HAP-1 (cell line): ENCODE results near the gene SNX15.

Source experiments
- DNase-seq, 2 experiments: peaks; one replicate each; pipeline ENCODE4 v3.0.0-alpha.2; 2016 to 2020; ENCODE audit warnings: low spot score in 2 of 2
- H3K27me3 ChIP-seq: fragments of 250-450 bp; sonication (Bioruptor Pico); 2 replicates; pipeline ENCODE4 v1.5.1; 2020; ENCODE audit warnings: low read depth, mild to moderate bottlenecking, moderate library complexity
- H3K36me3 ChIP-seq: fragments of 250-450 bp; sonication (Bioruptor Pico); replicated peaks from 2 replicates; pipeline ENCODE4 v1.5.1; 2020; ENCODE audit warnings: mild to moderate bottlenecking
- H3K4me1 ChIP-seq: fragments of 250-450 bp; sonication (Bioruptor Pico); 2 replicates; pipeline ENCODE4 v1.5.1; 2020; ENCODE audit warnings: mild to moderate bottlenecking
- H3K4me3 ChIP-seq: fragments of 250-450 bp; sonication (Bioruptor Pico); 2 replicates; pipeline ENCODE4 v1.5.1; 2020; ENCODE audit warnings: mild to moderate bottlenecking, moderate library complexity
- H3K9me3 ChIP-seq: fragments of 250-450 bp; sonication (Bioruptor Pico); 2 replicates; pipeline ENCODE4 v1.5.1; 2020; ENCODE audit warnings: mild to moderate bottlenecking, moderate library complexity
- in situ Hi-C: fragments of 300-500 bp; cut with MboI; formaldehyde crosslinking; loops from 3 replicates; pipeline ENCODE4 v1.14.3; 2020; ENCODE audit warnings: low sequenced_read_pairs, inconsistent platforms, mixed read lengths

SNX15 gene

DNA sequence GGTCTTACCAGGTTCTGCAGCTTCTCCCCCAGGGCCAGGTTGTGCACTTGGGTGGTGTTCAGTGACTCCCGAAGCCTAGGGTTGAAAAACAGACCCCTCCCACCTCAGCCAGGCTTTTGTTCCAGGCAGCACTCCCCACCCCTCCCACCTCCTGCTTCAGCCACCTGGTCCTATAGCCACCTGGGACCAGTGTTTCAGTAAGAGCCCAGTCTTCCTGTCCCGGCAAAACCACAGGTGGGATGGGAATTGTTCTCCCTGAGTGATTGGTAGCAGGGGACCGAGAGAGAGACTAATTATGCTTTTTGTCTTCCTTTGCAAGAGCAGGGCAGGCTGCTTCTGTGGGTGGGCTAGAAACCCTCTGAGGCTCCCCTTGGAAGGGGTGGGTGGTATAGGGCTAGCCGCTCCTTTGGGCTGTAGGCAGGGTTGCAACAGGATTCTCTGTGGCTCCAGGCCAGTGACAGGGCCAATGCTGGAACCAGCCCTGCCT lies 39.6 kb downstream of the SNX15 start:
- H3K27me3 ChIP-seq: no peaks in the 10 kb centered on the region
- no peaks in the 10 kb centered on the region for H3K36me3 ChIP-seq
- no peak for DNase-seq
- no peaks in the 10 kb centered on the region for H3K4me1 ChIP-seq
- no peaks in the 10 kb centered on the region for H3K9me3 ChIP-seq
- no peak overlapping the region for H3K4me3 ChIP-seq
- in situ Hi-C loops: no loop called here

DNA sequence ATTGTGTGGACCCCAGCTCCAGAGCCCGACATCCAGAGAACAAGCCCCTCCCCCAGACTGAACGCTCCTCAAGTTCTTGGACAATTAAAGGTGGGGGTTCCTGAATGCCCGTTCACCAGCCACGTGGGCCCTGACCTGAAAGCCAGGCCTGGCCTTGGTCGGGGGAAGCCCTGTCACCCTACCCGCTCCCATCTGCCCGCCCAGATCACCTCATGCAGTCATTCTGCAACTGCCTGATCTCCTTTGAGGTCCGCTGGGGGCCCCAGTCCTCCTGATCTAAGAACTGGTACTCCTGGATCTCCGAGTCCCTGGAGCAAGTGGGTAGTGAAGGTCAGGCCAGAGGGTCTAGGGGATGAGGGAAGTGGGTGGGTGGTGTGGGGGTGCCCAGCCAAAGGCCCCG lies 40.2 kb downstream of the SNX15 start:
- no peaks in the 10 kb centered on the region for H3K27me3 ChIP-seq
- in situ Hi-C loops: no loop called here
- no peaks in the 10 kb centered on the region for H3K9me3 ChIP-seq
- H3K36me3 ChIP-seq: no peaks in the 10 kb centered on the region
- H3K4me3 ChIP-seq: no peak overlapping the region
- H3K4me1 ChIP-seq: no peaks in the 10 kb centered on the region
- DNase-seq: no peak

GRCh38 chr11:65069217-65069616 lies 42.0 kb downstream of the SNX15 start:
- no peak for DNase-seq
- in situ Hi-C loops: no loop called here
- H3K4me3 ChIP-seq: no peak overlapping the region

DNA sequence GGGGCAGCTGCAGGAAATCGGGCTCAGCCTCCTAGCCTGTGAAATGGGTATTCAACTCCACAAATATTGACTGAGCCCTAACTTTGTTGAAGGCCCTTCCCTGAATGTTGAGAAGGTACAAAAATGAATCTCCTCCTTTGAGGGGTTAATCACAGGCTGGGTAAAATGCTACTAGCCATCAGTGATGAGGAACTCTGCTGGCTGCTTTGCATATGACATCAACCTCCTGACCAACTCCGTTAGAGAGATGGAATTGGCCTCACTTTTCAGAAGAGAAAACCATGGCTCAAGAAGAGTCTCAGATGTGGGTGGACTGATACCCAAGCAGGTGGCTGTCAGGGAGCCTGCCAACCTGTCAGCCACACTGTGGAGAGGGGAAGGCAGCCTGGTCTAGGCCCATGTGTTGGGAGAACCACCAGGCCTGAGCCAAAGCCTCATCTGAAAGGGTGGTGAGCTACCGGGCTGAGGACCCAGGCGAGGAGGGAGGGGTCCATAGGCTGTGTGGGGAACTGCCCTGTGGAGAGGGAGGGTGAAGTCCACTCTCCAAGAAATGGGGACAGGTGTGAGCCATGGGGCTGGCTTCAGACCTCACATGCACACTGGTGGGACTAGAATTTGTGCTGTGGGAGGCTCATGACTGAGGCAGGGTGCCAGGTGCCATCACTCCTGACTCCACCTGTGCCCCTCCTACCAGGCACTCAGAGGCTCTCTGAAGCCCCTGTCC lies 44.8 kb downstream of the SNX15 start:
- in situ Hi-C loops: no loop called here
- no peak overlapping the region for H3K4me3 ChIP-seq
- no peaks in the 10 kb centered on the region for H3K27me3 ChIP-seq
- no peak for DNase-seq
- no peaks in the 10 kb centered on the region for H3K9me3 ChIP-seq
- H3K36me3 ChIP-seq: peaks cover 16% of the 10 kb centered on the region
- H3K4me1 ChIP-seq: no peaks in the 10 kb centered on the region

More at GRCh38 chr11:65069217-65069616, 42.0 kb downstream of the SNX15 start:
- no peaks in the 10 kb centered on the region for H3K36me3 ChIP-seq
- no peaks in the 10 kb centered on the region for H3K4me1 ChIP-seq
- H3K9me3 ChIP-seq: no peaks in the 10 kb centered on the region
- H3K27me3 ChIP-seq: no peaks in the 10 kb centered on the region

DNA sequence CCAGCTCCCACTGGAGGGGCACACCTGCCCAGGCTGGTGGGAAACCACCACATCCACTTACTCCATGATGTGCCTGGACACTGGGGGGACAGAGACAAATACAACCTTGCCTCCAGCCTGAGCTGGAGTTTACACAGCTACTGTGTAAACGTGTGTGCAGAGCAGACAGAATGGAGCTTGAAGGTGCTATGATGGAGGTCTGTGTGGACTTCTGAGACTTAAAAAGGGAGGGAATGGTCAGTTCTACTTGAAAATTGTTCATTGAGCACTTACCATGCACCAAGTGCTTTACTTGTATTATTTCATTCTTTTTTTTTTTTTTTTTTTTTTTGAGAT lies 45.4 kb downstream of the SNX15 start:
- H3K9me3 ChIP-seq: no peaks in the 10 kb centered on the region
- peaks cover 21% of the 10 kb centered on the region for H3K36me3 ChIP-seq
- no peaks in the 10 kb centered on the region for H3K4me1 ChIP-seq
- H3K27me3 ChIP-seq: no peaks in the 10 kb centered on the region
- in situ Hi-C loops: no loop called here
- H3K4me3 ChIP-seq: no peak overlapping the region
- DNase-seq: no peak

- Histone ChIP-seq H3K27me3 (no peaks in the 10 kb centered on the region), H3K9me3 (no peaks in the 10 kb centered on the region), H3K4me3 (no peak overlapping the region), H3K4me1 (peaks cover under 1% of the 10 kb centered on the region; the same call in 1 of the 2 replicates), H3K36me3 (peaks cover 66% of the 10 kb centered on the region)
- in situ Hi-C loops: no loop called here
- peak in 1 of 2 experiments; percentile 31 for DNase-seq
Observed at GRCh38 chr11:65077451-65077850, 50.2 kb downstream of the SNX15 start.

DNA sequence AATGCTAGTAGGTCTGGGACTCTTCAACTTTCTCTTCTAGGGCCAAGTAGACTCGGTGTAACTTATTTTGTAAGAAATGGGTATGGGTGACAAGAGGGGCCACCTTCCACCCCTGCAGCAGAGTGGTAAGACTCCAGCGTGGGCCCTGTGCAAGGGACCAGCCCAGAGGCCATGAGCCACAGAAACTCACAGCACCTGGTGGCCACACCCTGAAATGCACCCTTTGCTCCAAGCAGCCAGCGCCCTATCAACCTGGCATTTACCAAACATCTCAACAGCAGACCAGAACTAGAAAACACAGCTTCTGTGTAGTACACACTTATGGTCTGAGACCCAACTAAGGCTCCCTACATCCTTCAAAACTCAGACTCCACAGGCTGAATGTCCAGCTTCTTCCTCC lies 50.9 kb downstream of the SNX15 start:
- Histone ChIP-seq H3K36me3 (peaks cover 72% of the 10 kb centered on the region), H3K4me3 (no peak overlapping the region), H3K9me3 (no peaks in the 10 kb centered on the region), H3K27me3 (no peaks in the 10 kb centered on the region), H3K4me1 (peaks cover 6% of the 10 kb centered on the region)
- in situ Hi-C loops: no loop called here
- DNase-seq: peak in 1 of 2 experiments; percentile 76

DNA sequence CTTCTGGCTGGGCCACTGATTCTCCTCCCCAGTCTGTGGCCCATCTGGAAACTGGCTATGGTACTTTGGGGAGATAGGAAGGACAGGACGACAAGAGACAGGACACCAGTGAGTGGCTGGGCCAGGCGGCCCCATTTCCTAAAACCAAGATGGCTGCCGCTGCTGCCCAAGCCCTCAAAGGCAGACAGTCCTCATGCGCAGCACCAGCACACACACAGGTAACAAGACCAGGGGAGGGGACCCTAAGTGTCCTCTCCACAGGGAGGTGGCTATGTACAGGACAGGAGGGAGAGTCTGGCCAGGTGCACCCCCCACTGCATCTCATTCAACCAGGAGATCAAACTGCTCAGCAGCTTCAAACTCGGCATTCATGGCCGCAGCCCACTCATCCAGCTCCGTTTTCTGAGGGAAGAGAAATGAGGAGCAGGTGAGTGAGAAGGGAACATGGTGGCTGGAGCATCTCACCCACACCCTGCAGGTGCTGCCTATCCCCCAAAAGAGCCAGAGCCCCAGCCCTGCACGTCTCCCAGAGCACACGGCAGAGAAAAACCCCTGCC lies 51.6 kb downstream of the SNX15 start:
- H3K4me1 ChIP-seq: peaks cover 6% of the 10 kb centered on the region
- no peak overlapping the region for H3K4me3 ChIP-seq
- no peaks in the 10 kb centered on the region for H3K27me3 ChIP-seq
- H3K9me3 ChIP-seq: no peaks in the 10 kb centered on the region
- no peak for DNase-seq
- in situ Hi-C loops: no loop called here
- H3K36me3 ChIP-seq: peaks cover 77% of the 10 kb centered on the region

GRCh38 chr11:65083134-65083833 lies 56.0 kb downstream of the SNX15 start:
- in situ Hi-C loops: no loop called here
- Histone ChIP-seq H3K9me3 (no peaks in the 10 kb centered on the region), H3K36me3 (peaks cover 69% of the 10 kb centered on the region), H3K4me1 (peaks cover 6% of the 10 kb centered on the region), H3K4me3 (peak overlapping the region; percentile 98), H3K27me3 (no peaks in the 10 kb centered on the region)
- no peak for DNase-seq

DNA sequence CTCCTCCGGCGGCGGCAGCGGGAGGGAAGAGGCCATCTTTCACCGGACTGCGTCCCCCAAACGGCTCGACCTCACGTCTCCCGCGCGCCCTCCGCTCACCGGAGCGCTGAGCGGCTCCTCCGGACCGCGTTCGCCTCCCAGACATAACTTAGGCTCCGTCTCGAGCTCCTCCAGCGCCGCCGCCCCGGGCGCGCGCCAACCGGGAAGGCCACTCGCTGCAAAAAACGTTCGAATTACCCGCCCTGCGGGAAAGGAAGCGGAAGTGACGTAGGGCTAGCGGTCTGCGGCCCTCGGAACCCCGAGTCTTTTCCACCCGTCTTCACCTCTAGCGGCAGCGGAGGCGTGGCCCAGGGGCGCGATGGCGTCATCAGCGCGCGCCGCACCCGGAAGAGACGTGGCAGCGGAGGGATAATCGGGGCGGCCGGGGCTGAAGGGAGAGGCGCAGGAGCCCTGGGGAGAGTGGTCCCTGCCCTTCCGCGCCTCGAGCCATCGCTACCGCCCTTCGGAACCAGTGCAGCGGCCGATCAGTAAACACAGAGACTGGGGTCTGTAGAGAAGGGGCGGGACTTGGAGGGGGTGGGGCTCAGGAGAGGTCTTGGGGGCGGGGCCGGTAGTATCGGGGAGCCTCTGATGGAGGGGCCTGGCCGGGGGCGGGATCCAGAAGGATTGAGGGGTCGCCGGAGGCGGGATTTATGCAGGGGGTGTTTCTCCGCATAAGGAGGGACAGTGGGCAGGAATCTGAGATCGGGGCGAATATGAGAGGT lies 56.8 kb downstream of the SNX15 start, which contains the start of the genes CDCA5 and ZFPL1:
Gene CDCA5, minus strand, starts transcription at position 207 of the 764 bp plus-strand sequence. Its CDS starts 62 bp downstream, at position 145.
Gene ZFPL1, plus strand, starts transcription at position 389 of the 764 bp plus-strand sequence. CDS start 477 bp downstream, outside the sequence.
- in situ Hi-C loops: no loop called here
- peak within 1 kb of the TSS; percentile 98 for H3K4me3 ChIP-seq
- DNase-seq: peak; percentile 94 to 96
- H3K9me3 ChIP-seq: no peaks in the 10 kb centered on the region
- H3K27me3 ChIP-seq: no peaks in the 10 kb centered on the region
- peaks cover 62% of the 10 kb centered on the region for H3K36me3 ChIP-seq
- peaks cover 6% of the 10 kb centered on the region for H3K4me1 ChIP-seq

DNA sequence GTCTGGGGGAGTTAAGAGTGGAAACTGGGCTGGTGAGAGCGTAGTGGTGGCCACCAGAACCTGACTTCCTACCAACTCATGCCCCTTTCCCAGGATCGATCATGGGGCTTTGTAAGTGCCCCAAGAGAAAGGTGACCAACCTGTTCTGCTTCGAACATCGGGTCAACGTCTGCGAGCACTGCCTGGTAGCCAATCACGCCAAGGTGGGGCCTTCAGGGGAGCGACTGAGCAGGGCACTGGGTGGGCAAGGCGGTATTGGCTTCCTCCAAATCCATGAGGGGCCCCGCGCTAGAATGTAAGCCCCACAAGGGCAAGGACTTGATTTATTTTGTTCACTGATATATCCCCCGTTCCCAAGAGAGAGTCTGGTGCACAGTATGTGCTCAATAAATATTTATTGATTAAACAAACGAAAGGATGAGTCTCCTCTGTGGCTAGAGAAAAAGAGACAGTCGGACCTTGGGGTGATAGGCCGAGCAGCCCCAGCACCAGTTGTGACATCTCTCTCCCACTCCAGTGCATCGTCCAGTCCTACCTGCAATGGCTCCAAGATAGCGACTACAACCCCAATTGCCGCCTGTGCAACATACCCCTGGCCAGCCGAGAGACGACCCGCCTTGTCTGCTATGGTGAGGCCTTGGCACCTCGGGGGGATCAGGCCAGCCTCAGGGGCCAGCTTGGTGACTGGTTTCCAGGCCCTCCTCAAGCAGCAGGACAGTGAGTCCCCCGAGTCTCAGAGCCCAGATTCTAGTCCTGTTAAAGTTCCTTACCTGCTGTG lies 57.5 kb downstream of the SNX15 start:
- Histone ChIP-seq H3K9me3 (no peaks in the 10 kb centered on the region), H3K36me3 (peaks cover 54% of the 10 kb centered on the region), H3K4me1 (peaks cover 6% of the 10 kb centered on the region), H3K27me3 (no peaks in the 10 kb centered on the region), H3K4me3 (peak overlapping the region; percentile 98)
- in situ Hi-C loops: no loop called here
- DNase-seq: no peak

GRCh38 chr11:65085446-65085845 lies 58.2 kb downstream of the SNX15 start:
- peaks cover 6% of the 10 kb centered on the region for H3K4me1 ChIP-seq
- in situ Hi-C loops: no loop called here
- H3K36me3 ChIP-seq: peaks cover 47% of the 10 kb centered on the region
- no peak overlapping the region for H3K4me3 ChIP-seq
- no peaks in the 10 kb centered on the region for H3K27me3 ChIP-seq
- DNase-seq: no peak
- H3K9me3 ChIP-seq: no peaks in the 10 kb centered on the region

DNA sequence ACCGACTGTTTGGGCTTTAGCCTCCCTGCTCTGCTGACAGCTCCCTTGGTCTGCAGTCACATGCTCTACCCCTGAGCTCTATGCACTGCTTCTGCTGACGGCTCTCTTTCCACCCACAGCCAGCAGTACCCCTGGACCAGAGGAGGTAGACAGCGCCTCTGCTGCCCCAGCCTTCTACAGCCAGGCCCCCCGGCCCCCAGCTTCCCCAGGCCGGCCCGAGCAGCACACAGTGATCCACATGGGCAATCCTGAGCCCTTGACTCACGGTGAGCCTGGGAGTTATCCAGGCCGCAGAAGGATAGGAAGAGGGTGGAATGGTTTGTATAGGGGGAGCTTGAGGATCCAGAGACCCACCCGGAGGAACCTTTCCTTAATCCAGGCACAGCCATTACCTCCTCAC lies 59.6 kb downstream of the SNX15 start:
- Histone ChIP-seq H3K27me3 (no peaks in the 10 kb centered on the region), H3K9me3 (no peaks in the 10 kb centered on the region), H3K4me1 (peaks cover 6% of the 10 kb centered on the region), H3K4me3 (no peak overlapping the region), H3K36me3 (peaks cover 34% of the 10 kb centered on the region)
- DNase-seq: no peak
- in situ Hi-C loops: no loop called here
